NB4 (cell line): ENCODE data around the gene GRID2.

Experiments used
- MAX ChIP-seq: IDR thresholded peaks from 2 replicates; pipeline ENCODE4 v1.6.1; 2011; ENCODE audit warnings: low read depth, low read length
- MYC ChIP-seq: IDR thresholded peaks from 2 replicates; pipeline ENCODE4 v1.6.1; 2011; ENCODE audit warnings: low read depth, low read length
- POLR2A ChIP-seq: IDR thresholded peaks from 2 replicates; pipeline ENCODE4 v1.6.1; 2011; ENCODE audit warnings: mild to moderate bottlenecking; ENCODE audit not compliant: insufficient read length; ENCODE audit errors: extremely low read depth
- TF ChIP-seq, protein P1 (sequence below): IDR thresholded peaks from one replicate; pipeline ENCODE4 v1.5.1; 2012; ENCODE audit warnings: low read depth, low read length

- TF ChIP-seq, protein P1, sequence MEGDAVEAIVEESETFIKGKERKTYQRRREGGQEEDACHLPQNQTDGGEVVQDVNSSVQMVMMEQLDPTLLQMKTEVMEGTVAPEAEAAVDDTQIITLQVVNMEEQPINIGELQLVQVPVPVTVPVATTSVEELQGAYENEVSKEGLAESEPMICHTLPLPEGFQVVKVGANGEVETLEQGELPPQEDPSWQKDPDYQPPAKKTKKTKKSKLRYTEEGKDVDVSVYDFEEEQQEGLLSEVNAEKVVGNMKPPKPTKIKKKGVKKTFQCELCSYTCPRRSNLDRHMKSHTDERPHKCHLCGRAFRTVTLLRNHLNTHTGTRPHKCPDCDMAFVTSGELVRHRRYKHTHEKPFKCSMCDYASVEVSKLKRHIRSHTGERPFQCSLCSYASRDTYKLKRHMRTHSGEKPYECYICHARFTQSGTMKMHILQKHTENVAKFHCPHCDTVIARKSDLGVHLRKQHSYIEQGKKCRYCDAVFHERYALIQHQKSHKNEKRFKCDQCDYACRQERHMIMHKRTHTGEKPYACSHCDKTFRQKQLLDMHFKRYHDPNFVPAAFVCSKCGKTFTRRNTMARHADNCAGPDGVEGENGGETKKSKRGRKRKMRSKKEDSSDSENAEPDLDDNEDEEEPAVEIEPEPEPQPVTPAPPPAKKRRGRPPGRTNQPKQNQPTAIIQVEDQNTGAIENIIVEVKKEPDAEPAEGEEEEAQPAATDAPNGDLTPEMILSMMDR = no peak
- no peak for TF ChIP-seq POLR2A
- no peak for TF ChIP-seq MAX
- no peak for TF ChIP-seq MYC
Observed at GRCh38 chr4:93053140-93053539, 749.4 kb downstream of the GRID2 start.
